Limb (tissue), 2 donors: ENCODE measurements around the gene TCP10L.
"Not testable (repeated sequence)": the region's sequence is repeated elsewhere in the genome, so short reads cannot be mapped to it uniquely, and the experiment has no call there.

Source experiments
- DNase-seq, 2 donors: peaks; one replicate each; pipeline ENCODE4 v3.0.0-alpha.2; 2016; ENCODE audit errors: extremely low spot score in 2 of 2

The TCP10L gene

GRCh38 chr21:32585042-32585710 is at the start of gene TCP10L:
Gene TCP10L, minus strand, starts transcription at chr21:32585523. Its CDS starts 1,219 bp downstream, at chr21:32584304.
- DNase-seq: no peak

DNA sequence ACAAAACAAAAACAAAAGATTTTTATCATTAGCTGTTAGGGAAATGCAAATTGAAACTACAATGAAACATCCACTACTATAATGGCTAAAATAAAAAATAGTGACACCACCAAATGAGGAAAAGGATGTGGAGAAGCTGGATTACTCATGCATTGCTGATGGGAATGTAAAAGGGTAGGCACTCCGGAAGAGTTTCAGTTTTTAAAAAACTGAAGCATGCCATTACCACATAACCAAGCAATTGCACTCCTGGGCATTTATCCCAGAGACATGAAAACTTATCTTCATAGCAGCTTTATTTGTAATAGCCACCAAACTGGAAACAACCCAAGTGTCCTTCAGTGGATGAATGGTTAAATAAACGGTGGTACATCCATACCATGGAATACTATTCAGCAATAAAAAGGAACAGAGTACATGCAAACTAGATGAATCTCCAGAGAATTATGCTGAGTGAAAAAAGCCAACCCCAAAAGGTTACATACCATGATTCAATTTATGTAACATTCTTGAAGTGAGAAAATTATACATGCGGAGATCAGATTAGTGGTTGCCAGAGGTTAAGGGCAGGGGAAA is 41.4 kb upstream of the TCP10L start:
- no peak for DNase-seq

- not testable (repeated sequence) for DNase-seq
Measured at GRCh38 chr21:32618218-32618617, 32.9 kb upstream of the TCP10L start.

- no peak for DNase-seq
Measured at GRCh38 chr21:32613436-32614043, 28.2 kb upstream of the TCP10L start.

- DNase-seq: no peak
Measured at GRCh38 chr21:32612999-32613337, 27.6 kb upstream of the TCP10L start.

DNA sequence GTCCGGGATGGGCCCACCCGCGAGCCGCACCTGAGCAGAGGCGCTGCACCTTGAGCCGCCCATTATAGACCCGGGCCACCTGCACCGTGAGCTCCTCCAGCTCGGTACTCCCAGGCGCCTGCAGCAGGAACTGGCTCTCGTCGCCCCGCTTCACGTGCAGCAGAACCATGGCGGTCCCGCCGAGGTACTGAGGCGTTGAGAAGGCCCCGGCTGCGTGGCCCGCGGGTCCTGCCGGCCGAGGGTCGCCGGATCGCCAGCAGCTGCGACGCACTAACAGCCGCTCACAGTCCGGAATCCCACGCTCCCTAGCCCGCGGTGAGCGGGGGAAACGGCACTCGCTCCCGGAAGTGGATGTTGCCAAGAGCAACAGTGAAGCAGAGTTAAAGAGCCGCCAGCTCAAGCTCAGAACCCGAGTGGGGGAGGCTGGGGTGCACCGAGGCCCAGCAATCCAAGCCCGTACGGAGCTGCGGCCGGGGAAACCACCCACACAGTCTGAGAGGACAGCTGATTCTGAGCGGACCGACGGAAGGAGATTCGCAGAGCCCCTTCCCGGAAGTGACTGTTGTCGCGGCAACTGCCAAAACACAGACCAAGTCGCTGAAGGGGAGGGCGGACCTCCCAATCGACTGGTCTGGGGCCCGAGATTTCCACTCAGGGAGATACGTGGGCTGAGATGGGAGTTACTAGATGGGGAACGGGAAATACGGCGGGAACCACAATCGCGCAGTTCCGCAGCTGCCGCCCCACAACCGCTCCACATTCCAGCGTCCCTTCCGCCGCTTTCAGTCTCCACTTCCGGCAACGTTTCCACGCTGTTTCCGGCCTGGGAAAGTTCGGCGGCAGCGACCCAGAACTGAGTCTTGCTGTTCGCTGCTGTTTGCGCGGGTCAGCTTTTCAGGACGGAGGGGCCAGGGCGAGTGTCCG is 27.0 kb upstream of the TCP10L start, which contains the start of gene CFAP298:
Gene CFAP298, minus strand, starts transcription at position 303 of the 924 bp plus-strand sequence. Its CDS starts 134 bp downstream, at position 169.
- peak; percentile 88 to 94 for DNase-seq

GRCh38 chr21:32611471-32611997 is 26.2 kb upstream of the TCP10L start:
- DNase-seq: peak in 1 of 2 donors; percentile 40

- not testable (repeated sequence) for DNase-seq
Measured at GRCh38 chr21:32610940-32611339, 25.6 kb upstream of the TCP10L start.

GRCh38 chr21:32608851-32609250 is 23.5 kb upstream of the TCP10L start:
- no peak for DNase-seq

DNA sequence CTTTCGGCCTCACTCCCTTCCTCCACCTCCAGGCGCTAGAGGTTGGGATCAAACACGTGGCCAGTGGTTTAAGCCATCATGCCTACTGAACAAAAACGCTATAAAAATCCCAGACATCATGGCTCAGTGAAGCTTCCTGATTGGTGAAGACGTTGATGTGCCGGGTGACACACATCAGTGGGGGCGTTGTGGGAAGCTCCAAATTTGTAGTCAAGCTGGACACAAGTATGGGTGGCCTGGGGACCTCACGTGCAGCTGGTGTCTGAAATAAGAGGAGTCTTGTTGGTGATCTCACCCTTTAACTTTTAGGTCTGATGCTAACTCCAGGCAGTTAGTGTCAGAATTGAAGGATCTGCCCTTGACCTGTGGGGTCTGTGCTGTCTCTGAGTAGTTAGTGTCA is 20.1 kb upstream of the TCP10L start:
- no peak for DNase-seq

DNA sequence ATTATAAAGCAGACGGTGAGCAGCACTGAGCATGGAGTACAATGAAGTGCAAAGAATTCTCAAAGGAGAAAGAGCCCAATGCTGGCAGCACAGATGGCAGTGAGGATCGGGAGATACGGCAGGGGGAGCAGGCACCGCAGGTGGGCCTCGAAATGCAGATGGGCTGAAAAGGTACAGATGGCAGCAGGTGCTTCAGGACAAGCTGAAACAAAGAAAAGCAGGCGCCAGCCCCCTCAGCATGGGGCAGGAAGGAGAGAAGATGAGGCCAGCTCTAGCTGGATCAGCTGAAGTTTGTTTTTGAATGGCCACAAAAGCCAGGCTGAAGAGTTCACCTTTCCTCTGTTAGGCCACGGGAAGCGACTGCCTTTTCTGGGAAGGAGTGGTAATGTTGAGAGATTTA is 19.1 kb upstream of the TCP10L start:
- DNase-seq: no peak

DNA sequence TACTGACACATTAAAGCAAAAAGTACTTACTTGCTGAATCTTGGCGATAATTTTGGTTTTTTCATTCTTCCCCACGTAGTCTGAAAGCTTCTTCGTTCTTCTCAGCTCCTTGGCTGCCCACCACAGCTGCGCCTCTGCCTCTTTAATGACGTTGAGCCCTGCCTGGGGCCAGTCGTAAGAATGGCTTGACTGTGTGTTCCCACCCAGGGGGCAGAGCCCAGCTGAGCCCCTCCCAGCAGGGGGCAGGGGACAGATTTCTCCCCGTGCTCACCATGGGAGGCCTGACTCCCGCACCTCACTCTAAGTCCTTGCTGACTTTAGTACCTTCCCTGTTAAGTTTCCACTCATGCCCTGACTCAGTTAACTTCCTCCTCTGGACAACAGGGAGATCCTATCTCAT is 17.8 kb upstream of the TCP10L start:
- no peak for DNase-seq

GRCh38 chr21:32602099-32602498 is 16.8 kb upstream of the TCP10L start:
- DNase-seq: no peak

DNA sequence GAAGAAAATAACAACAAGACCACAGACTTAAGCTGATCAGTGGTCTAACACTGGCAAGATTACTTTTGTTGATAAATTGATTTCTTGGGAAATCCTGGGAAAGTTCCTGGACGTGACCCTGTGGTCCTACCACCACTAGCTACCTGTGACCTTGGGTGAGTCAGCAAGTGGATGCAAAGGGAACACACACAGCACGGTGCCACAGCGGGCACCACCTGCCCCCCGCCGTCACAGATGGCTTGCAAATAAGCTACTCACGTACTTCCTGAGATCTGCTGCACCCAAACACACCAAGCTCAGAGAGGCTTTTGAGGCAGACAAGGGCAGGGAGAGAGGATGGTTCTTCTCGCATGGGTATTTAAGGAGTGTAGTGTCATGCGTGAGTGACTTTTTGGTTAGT is 14.2 kb upstream of the TCP10L start:
- no peak for DNase-seq

DNA sequence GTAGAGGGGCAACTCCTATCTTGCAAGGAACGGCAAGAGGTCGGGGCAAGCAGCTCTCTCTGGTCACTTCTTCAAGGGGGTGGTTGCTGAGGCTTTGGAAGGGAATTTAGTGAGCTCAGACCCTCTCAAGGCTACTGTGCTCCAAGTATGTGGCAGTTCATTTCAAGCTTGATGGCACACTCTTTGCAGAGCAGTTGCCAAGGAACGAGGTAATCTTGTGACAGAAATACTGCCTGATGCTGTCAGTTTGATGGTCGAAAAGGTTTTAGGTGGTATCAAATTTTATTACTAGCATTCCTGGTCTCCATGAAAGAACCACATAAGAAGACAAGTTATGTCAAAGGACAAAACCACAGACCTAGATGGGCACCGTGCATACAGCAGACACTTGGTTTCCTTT is 13.8 kb upstream of the TCP10L start:
- no peak for DNase-seq

DNA sequence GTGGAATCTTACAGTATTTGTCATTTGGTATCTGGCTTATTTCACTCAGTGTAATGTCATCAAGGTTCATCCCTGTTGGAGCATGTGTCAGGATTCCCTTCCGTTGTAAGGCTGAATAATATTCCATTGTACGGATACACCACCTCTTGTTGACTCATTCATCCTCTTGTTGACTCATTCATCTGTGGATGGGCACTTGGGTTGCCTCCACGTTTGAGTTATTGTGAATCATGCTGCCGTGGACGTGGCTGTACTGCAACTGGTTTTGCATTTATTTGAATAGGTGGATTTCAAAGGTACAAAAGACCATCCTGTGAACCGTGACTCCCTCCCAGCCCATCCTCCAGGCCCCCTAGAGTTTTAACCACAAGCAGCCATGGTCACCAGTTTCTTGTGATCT is 11.9 kb upstream of the TCP10L start:
- DNase-seq: no peak

DNA sequence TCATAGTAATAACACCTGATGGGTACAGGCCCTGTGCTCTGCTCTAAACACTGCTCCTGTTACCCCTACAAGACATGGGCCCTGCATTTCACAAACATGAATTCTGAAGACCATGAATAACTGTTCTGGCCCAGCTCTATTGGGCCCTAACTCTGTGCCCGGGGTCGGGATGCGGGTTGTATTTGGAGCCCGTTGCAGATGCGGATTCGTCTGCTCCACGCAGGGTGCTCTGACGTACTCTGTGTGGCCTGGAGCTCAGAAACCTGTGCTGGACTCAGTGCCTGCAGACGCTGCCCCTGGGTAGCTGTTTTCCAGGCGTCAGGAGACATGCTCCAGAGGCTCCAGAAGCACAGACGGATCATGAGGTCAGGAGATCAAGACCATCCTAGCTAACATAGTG is 10.1 kb upstream of the TCP10L start:
- no peak for DNase-seq

DNA sequence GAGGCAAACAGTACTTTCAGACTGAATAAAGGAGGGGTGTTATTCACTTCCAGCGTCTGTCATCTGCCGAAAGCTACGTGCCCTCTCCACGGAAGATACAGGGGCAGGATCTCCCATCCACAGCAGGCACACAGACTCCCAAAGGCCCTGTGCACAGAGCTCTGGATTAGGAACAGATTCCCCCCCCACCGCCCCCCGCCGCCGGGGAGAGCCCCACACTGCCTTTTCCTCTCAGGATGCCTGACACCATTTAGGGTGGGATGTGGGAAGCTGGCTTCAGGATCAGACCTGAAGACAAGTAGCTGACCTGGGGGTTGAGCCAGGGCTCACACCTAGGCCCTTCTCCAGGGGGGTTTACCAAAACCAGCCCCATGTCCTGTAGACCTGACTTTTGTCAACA is 8.4 kb upstream of the TCP10L start:
- DNase-seq: no peak

DNA sequence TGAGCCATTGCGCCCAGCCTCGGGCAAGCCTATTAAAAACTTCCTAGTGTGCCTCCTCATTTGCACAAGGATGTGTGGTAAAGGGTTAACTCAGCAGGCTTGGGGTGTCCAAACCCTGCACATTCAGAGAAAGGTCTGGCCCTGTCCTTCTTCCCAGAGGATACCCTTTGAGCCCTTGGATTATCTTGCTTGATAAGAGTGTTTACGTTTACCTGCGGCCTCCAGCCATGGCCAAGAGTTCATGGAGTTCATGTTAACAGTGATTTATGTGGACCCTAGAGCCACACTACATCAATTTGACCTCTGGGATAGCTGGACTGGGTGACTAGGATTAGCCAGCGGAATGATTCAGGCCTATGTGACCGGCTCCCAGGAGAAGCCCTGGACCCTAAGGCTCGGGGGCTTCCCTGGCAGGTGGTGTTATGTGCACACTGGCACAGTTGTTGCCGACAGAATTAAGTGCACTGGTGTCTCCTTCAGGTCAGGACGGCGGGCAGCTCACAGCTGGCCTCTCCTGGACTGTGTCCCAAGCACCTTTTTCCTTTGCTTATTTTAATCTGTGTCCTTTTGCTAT is 7.7 kb upstream of the TCP10L start:
- DNase-seq: no peak

DNA sequence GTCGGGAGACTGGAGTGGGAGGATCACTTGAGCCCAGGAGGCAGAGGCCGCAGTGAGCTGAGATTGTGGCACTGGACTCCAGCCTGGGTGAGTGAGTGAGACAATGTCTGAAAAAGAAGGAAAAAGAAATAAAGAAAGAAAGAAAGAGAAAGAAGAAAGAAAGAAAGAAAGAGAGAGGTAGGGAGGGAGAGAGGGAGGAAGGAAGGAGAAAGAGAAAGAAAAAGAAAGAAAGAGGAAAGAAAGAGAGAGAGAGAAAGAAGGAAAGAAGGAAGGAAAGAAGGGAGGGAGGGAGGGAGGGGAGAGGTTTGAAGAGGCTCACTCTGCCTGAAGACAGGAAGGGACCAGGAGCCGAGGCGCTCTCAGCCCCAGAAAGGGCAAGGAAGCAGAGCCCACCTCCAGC is 4.8 kb upstream of the TCP10L start:
- no peak for DNase-seq

GRCh38 chr21:32587651-32588050 is 2.3 kb upstream of the TCP10L start:
- no peak for DNase-seq
